Measurements from ENCODE around the gene HEG1.

The HEG1 gene

DNA sequence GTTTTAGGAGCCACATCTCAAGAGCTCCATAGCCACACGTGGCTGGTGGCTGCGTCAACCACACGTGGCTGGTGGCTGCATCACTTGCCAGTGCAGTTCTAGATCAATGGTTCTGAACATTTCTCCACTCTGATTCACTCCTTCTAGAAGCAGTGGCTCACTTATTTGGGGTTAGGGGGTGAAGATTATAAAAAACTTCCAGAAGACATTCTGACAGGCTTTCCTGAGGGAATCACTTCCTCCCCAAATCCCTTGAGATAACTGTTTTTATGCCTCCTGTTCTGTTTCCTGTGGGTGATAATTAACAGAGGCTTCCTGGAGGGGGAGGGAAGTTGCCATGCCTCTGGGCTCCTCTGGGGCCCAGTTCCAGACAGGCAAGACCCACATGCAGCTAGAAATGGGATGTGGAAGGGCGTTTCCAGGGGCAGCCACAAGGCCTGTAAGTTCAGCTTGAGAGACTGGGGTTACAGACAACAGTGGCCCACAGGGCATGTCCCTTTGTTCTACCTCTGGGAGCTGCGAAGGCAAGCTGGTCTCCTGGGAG is 23.6 kb downstream of the HEG1 start:
- no peak overlapping the region for H3K4me3 ChIP-seq (ENCODE audit: low read length)
- TF ChIP-seq, protein P1, sequence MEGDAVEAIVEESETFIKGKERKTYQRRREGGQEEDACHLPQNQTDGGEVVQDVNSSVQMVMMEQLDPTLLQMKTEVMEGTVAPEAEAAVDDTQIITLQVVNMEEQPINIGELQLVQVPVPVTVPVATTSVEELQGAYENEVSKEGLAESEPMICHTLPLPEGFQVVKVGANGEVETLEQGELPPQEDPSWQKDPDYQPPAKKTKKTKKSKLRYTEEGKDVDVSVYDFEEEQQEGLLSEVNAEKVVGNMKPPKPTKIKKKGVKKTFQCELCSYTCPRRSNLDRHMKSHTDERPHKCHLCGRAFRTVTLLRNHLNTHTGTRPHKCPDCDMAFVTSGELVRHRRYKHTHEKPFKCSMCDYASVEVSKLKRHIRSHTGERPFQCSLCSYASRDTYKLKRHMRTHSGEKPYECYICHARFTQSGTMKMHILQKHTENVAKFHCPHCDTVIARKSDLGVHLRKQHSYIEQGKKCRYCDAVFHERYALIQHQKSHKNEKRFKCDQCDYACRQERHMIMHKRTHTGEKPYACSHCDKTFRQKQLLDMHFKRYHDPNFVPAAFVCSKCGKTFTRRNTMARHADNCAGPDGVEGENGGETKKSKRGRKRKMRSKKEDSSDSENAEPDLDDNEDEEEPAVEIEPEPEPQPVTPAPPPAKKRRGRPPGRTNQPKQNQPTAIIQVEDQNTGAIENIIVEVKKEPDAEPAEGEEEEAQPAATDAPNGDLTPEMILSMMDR (conservative IDR thresholded peaks at IDR 0.05; ENCODE audit: low read depth, low read length) = no peak
- no peak for DNase-seq (ENCODE audit: low read depth)

DNA sequence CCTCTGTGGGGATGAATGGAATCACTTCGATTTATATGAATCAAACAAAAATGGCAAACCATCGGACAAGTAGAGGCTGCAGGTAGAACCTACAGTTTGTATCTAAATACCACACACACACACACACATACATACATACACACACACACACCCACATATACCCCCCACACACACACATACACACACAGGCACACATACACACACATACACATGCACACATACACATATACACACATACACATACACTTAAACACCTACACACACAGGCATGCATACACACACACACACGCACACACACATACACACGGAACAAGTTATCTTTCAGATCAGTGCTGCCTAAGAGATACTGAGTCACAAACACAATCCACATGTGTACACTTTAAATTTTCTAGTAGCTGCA is 24.3 kb downstream of the HEG1 start:
- DNase-seq (ENCODE audit: low read depth) = no peak
- TF ChIP-seq, protein P1 (conservative IDR thresholded peaks at IDR 0.05; ENCODE audit: low read depth, low read length) = no peak
- H3K4me3 ChIP-seq (ENCODE audit: low read length) = no peak overlapping the region

DNA sequence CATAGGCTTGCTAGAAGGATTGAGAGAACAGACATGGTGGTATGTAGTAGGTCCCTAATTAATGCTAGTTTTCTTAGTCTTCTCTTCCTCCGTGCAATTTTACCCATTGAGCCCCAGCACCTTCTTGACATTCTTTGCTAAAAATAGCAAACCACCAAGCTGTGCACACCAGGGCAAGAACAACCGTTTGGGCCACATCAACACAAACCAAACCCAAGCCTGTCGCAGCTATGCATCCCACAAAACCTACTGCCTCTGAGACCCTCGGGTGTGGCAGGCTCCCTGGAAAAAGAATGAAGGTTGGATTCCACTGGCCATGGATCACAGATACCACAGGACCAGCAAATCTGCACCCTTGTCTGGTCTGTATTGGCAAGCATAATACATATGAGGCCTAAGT is 27.1 kb downstream of the HEG1 start:
- no peak overlapping the region for H3K4me3 ChIP-seq (ENCODE audit: low read length)
- no peak for DNase-seq (ENCODE audit: low read depth)
- TF ChIP-seq, protein P1 (conservative IDR thresholded peaks at IDR 0.05; ENCODE audit: low read depth, low read length) = no peak

DNA sequence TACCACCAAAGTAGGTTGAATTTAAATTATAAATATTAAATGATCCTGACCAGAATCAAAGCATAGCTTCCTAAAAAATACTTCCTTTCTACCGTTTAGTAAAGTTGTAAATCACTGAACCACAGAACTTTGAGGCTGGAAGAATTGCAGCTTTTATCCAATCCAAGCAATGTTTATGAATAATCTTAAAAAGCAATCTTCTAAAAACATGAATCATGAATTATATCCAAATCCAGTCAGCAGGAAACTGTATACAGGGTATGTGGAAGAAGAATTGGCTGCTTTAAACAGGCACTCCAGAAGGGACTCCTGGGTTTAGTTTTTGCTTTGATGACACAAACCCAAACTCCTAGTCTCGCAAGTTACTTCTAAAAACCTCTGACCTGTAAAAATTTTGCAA is 30.2 kb downstream of the HEG1 start:
- DNase-seq (ENCODE audit: low read depth) = no peak
- TF ChIP-seq, protein P1 (conservative IDR thresholded peaks at IDR 0.05; ENCODE audit: low read depth, low read length) = no peak
- H3K4me3 ChIP-seq (ENCODE audit: low read length) = no peak overlapping the region

DNA sequence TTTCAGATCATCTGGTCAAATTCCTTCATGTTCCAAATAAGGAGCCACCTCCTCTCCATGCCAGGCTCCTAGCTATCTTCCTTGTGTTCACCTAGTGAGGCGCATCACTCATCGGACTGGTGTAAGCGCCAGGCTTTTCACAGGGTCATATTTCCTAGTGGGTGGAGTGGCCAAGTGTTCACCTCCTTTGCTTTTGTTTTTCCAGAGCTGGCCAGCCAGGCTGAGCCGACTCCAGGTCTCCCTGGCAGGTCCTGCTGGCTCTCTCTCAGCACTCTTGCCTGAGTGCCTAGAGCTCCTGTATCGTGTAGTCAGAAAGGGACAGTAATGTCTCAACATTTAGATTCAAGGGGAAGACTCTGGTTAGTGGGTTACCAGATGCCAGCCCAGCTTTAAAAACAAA is 31.0 kb downstream of the HEG1 start:
- TF ChIP-seq, protein P1 (conservative IDR thresholded peaks at IDR 0.05; ENCODE audit: low read depth, low read length) = no peak
- H3K4me3 ChIP-seq (ENCODE audit: low read length) = no peak overlapping the region
- DNase-seq (ENCODE audit: low read depth) = no peak

DNA sequence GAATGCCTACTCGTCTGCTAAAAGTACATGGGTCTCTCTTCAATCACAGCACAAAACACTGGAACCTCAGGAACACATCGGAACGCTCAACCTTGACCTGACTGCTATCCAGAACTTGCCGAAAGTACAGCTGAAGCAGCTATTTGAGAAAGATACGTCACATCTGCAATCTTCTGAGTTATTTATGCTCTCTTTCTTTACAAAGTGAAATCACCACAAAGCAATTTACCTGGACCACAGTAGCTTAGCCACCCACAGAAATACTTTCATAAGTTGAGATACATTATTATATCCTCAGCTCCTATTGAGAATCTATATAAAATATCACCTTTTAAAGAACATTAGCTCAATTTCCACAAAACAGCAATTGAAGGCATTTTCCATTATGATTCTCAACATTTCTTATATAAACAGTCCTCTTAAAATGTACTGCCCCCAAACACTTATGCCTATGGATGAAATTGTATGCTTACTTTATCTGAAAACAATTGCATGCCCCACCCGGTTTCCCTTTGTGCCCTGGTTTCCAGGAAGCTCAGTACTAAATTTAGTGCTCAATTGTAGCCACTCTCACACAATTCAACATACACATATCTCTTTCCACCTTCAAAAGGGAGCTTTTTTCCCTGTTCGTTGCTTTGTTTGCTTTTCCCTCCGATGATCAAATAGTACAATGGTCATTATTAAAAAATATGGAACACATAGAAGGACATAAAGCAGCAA is 31.8 kb downstream of the HEG1 start:
- H3K4me3 ChIP-seq (ENCODE audit: low read length) = no peak overlapping the region
- DNase-seq (ENCODE audit: low read depth) = no peak
- TF ChIP-seq, protein P1 (conservative IDR thresholded peaks at IDR 0.05; ENCODE audit: low read depth, low read length) = no peak

DNA sequence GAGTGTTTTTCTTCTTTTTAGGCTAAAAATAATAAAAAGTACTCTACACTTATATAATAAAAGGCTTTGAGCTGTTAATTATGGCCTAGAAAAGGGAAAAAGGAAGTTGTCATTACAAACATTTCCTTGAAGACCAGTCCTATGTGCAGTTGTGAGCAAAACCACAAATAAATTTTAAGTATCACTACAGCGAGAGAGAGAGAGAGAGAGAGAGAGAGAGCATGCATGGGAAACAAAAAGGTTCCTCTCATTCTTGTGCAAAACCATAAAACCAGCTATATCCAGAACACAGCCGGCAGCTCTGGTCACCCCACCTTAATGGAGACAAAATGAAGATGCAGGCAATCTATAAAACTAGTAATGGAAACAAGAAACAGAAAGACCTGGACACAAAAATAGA is 33.6 kb downstream of the HEG1 start:
- TF ChIP-seq, protein P1 (conservative IDR thresholded peaks at IDR 0.05; ENCODE audit: low read depth, low read length) = no peak
- DNase-seq (ENCODE audit: low read depth) = no peak
- H3K4me3 ChIP-seq (ENCODE audit: low read length) = no peak overlapping the region

All from retinal pigment epithelial cell (primary cell).